K562 (cell line): Measurements from ENCODE around the gene KAT2B. TPM values are rescaled to one million over a fixed set of nuclear protein-coding genes. Genes with fewer than 3 reads are reported as not detected.

Experiments
- FOXJ3 ChIP-seq: sonication (generic); formaldehyde crosslinking; IDR thresholded peaks from 2 replicates; pipeline ENCODE4 v1.4.0; 2020; ENCODE audit warnings: mild to moderate bottlenecking, missing genetic modification reagents
- GTF2B ChIP-seq: IDR thresholded peaks from 2 replicates; pipeline ENCODE4 v1.6.1; 2011; ENCODE audit not compliant: insufficient read length; ENCODE audit errors: extremely low read depth
- HDAC2 ChIP-seq: fragments of 450-650 bp; IDR thresholded peaks from 2 replicates; pipeline ENCODE4 v1.6.1; 2016; ENCODE audit warnings: mild to moderate bottlenecking
- HOMEZ ChIP-seq: fragments of 250-450 bp; sonication (Bioruptor Pico); IDR thresholded peaks from 2 replicates; pipeline ENCODE4 v1.4.0; 2020; ENCODE audit warnings: mild to moderate bottlenecking, moderate library complexity
- KDM1A ChIP-seq, 2 experiments: fragments of 450-650 bp; IDR thresholded peaks; 2 replicates each; pipeline ENCODE4 v1.6.1; 2016; ENCODE audit warnings: mild to moderate bottlenecking in 2 of 2
- MAFF ChIP-seq: IDR thresholded peaks from 2 replicates; pipeline ENCODE4 v1.6.1; 2012; ENCODE audit warnings: low read length, improper control_type of control experiment
- NCOA4 ChIP-seq: fragments of 450-650 bp; IDR thresholded peaks from 2 replicates; pipeline ENCODE4 v1.6.1; 2018; ENCODE audit warnings: mild to moderate bottlenecking; ENCODE audit not compliant: partially characterized antibody
- NRF1 ChIP-seq, 2 experiments: fragments of 450-650 bp; IDR thresholded peaks in 1 of 2; conservative IDR thresholded peaks in 1 of 2; 2 replicates each; pipeline ENCODE4 v1.6.1; 2014; ENCODE audit warnings: mild to moderate bottlenecking in 2 of 2
- RBM25 ChIP-seq: fragments of 200-400 bp; formaldehyde crosslinking; IDR thresholded peaks from 2 replicates; pipeline ENCODE4 v1.6.1; 2018; ENCODE audit warnings: low read length, low read depth, moderate library complexity; ENCODE audit not compliant: severe bottlenecking
- ZBTB40 ChIP-seq, 2 experiments: fragments of 450-650 bp in 1 of 2; sonication (generic) in 1 of 2; formaldehyde crosslinking in 1 of 2; IDR thresholded peaks; 2 replicates each; pipeline versions ENCODE4 v1.7.1 to v1.9.0; 2016 to 2022; ENCODE audit warnings: inconsistent platforms in 1 of 2, mild to moderate bottlenecking in 1 of 2, missing genetic modification reagents in 1 of 2
- ZNF449 ChIP-seq: fragments of 250-450 bp; sonication (Bioruptor Pico); IDR thresholded peaks from 2 replicates; pipeline ENCODE4 v1.8.0; 2022; ENCODE audit warnings: moderate library complexity, mild to moderate bottlenecking, inconsistent platforms
- ZNF766 ChIP-seq: fragments of 200-800 bp; sonication (Bioruptor generic); conservative IDR thresholded peaks from 2 replicates; pipeline ENCODE4 v1.6.1; 2016; ENCODE audit warnings: missing genetic modification characterization, missing compliant biosample characterization
- ZSCAN29 ChIP-seq: fragments of 450-650 bp; IDR thresholded peaks from 2 replicates; pipeline ENCODE4 v1.6.1; 2017
- polyA plus RNA-seq, 8 experiments: library from polyadenylated mRNA; depleted of rRNA in 4 of 8; stranded (reverse) in 5 of 8; unstranded in 3 of 8; fragments of >200 nt; fragmentation: Nextera tagmentation in 2 of 8; fragmentation: Illumina TruSeq in 1 of 8; extraction: Ambion mirVana in 2 of 8; extraction: Trizol in 1 of 8; gene quantifications; 2 replicates each; pipeline versions ENCODE4 v1.2.1 to v1.2.3, GENCODE V29; 2011 to 2014; ENCODE audit warnings: inconsistent platforms in 1 of 8, missing spikeins in 1 of 8
- total RNA-seq, 7 experiments: library from RNA; depleted of rRNA in 6 of 7; stranded (reverse); fragments of >200 nt in 6 of 7; fragmentation: Illumina TruSeq in 2 of 7; extraction: Trizol in 2 of 7; gene quantifications; 2 replicates each; pipeline versions ENCODE4 v1.2.1 to v1.2.3, GENCODE V29; 2011 to 2021; ENCODE audit warnings: low replicate concordance in 1 of 7

Gene KAT2B
- total and polyA plus RNA-seq, 9 of the 15 experiments (the other 6 are each of a cell fraction or from before 2014, with no cell fraction given), result 3.3 to 14.9 (median 12.2) TPM

GRCh38 chr3:20185679-20186599 lies 145.7 kb downstream of the KAT2B start, which contains the start of gene SGO1 (continued):
- TF ChIP-seq HOMEZ (CRISPR knock-in tag), result no peak
- TF ChIP-seq NRF1 (conservative IDR thresholded peaks at IDR 0.05 in 1 of 2, IDR thresholded peaks at IDR 0.05 in 1 of 2), result peak; percentile 87 to 89
- no peak for TF ChIP-seq MAFF
- TF ChIP-seq HDAC2, result peak; percentile 67; the same call in 1 of the 2 replicates
- no peak for TF ChIP-seq NCOA4
- TF ChIP-seq RBM25, result peak; percentile 72
- TF ChIP-seq FOXJ3 (CRISPR knock-in tag), result no peak
- TF ChIP-seq ZSCAN29, result 0 out of 2 replicates have a peak, but pooled peaks have one; percentile 40
- TF ChIP-seq ZBTB40 (IDR thresholded peaks at IDR 0.05), result peak; percentile 75
- 0 out of 2 replicates have a peak, but pooled peaks have one; percentile 52 for TF ChIP-seq ZBTB40 (CRISPR knock-in tag; IDR thresholded peaks at IDR 0.05)
- TF ChIP-seq GTF2B, result no peak
- peak in 1 of 2 experiments; percentile 46; a peak in 1 of 4 replicates for TF ChIP-seq KDM1A (IDR thresholded peaks at IDR 0.05)
- no peak for TF ChIP-seq ZNF449
- no peak for TF ChIP-seq ZNF766 (CRISPR knock-in tag)
